ENCODE results near the gene ATP9A.

The ATP9A gene

GRCh38 chr20:51625105-51625504, 143.1 kb downstream of the ATP9A start:
- DNase-seq, result no peak

DNA sequence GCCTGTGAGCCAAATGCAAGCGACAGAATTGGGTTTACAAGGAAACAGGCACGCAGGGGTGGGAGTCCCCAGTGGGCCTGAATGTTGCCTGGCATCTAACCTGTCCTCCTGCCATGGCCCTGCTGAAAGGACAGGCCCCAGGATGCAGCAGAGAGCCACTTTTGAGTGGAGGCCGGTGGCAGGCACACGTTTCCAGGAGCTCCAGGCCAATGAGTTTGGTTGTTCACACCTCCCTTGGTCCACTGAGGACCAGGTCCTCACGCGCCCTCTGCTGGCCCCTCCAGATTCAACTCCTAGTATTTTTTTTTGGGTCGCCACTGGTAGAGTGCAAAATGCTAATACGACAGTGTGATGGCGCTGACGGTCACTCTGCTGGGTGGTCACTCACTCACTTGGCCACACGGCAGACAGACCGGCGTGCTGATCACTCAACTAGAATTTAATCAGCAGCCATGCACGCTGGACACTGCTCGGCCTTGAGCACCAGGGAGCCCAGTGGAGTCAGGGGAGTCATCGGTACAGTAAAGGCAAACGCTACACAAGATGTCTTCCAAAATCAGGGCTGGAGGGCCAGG, 143.9 kb downstream of the ATP9A start:
- DNase-seq, result peak; percentile 86

GRCh38 chr20:51623255-51623654, 144.9 kb downstream of the ATP9A start:
- no peak for DNase-seq

GRCh38 chr20:51622004-51622874, 146.0 kb downstream of the ATP9A start:
- no peak for DNase-seq

GRCh38 chr20:51620432-51620831, 147.8 kb downstream of the ATP9A start:
- DNase-seq, result no peak

DNA sequence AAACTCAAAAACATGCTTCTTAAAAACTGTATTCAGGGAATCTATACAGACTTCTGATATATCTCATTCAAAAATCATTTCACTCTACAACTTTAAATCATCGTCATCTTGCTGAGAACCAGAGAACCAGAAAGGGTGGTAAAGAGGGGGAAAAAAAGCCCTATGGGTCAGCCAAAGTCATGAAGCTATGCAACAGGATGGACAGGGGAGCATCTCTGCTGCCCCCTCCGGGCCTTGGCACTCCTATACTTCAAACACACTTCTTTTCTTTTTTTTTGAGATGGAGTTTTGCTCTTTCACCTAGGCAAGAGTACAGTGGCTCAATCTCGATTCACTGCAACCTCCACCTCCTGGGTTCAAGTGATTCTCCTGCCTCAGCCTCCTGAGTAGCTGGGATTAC, 152.1 kb downstream of the ATP9A start:
- no peak for DNase-seq

DNA sequence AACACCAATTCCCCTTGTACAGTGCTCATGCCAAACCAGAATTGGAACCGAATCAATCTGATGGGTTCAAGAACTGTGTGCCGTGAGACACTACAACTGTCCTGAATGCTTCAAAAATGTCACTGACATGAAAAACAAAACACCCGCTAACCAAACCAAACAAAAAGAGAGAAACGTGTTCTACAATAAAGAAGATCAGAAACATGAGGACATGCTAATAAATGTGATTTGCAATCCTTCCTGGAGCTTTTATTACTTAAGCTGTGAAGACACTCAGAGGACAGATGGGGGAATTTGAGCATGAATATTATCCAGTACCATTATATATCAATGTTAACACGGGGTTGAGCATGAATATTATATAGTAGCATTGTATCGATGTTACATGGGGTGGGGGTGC, 153.5 kb downstream of the ATP9A start:
- DNase-seq, result no peak

GRCh38 chr20:51613580-51613979, 154.6 kb downstream of the ATP9A start:
- no peak for DNase-seq

GRCh38 chr20:51612896-51613295, 155.3 kb downstream of the ATP9A start:
- DNase-seq, result no peak

- DNase-seq, result no peak
These were observed 156.6 kb downstream of the ATP9A start for GRCh38 chr20:51611625-51611890.

- DNase-seq, result no peak
These were observed 157.2 kb downstream of the ATP9A start for GRCh38 chr20:51610761-51611624.

DNA sequence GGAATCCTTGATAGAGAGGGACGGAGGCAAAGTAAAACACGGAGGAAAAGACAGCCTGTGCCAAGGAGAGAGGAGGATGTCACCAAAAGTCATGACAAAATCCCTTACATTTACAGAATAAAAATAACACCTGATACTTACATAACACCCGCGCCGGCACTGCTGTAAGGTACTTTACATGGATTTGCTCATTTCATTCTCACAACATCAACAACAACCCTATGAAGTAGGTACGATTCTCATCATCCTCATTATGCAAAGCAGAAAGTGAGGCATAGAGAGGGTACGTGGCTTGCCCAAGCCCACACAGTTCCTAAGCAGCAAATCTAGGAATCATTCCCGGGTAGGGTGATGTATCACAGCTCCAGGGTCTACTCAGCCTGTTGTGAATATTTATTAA, 158.1 kb downstream of the ATP9A start:
- DNase-seq, result no peak

- DNase-seq, result no peak
These were observed 158.9 kb downstream of the ATP9A start for GRCh38 chr20:51609251-51609650.

- DNase-seq, result no peak
These were observed 160.1 kb downstream of the ATP9A start for GRCh38 chr20:51608061-51608460.

- no peak for DNase-seq
These were observed 161.0 kb downstream of the ATP9A start for GRCh38 chr20:51607170-51607569.

- DNase-seq, result no peak
These were observed 163.3 kb downstream of the ATP9A start for GRCh38 chr20:51604851-51605250.

DNA sequence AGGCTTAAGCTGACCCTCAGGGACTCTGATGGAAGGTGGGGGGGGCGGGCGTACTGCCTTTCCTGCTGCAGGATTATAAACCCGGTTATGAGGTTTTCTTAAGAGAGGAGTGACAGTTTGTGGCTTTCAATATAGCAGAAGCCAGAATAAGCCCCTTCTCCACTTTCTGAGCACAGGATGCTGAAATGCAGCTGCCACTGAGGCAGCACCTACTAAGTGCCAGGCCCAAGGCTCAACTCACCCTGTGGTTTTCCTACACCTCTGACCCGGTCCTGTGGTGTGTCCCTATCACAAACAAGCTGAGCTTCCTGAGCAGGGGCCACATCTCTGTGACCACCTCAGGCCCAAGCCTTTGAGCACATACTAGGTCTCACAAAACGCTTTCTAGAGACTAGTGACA, 166.1 kb downstream of the ATP9A start:
- DNase-seq, result no peak

DNA sequence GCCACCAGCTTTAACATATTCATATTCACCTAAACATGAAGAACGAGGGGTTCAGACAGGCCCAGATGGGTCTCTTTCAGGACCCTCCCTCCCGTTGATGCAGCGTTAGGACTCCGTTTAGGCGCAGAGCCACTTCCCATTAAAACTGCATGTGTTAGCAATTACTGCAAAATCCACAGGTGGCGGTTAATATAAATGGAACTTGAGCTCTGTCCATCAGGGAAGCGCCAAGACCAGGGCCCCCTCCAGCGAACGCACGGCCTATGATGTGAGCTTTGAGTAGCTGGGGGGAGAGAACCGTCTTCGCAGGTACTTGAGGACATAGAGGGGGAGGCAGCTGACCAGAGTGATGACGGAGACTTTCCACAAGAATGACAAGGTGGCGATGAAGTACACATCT, 167.2 kb downstream of the ATP9A start:
- DNase-seq, result no peak

DNA sequence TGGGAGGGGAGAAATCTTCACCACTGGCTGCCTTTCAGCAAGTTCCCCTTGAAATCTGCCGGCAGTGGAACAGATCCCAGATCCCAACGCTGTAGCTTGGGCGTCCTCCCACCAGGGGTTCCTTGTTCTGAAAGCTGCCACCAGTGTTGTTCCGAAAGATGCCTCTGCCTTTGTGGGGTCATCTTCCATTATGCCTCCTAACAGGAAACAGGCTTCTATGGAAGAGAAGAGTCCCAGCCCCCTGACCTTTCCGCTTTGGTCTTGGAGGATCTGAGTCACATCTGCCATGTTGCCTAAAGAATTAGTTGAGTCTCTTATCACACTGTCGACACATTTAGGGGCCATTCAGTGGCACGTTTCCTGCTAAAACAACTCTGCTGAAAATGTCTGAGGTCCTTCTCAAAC, 168.2 kb downstream of the ATP9A start:
- no peak for DNase-seq

- DNase-seq, result no peak
These were observed 169.6 kb downstream of the ATP9A start for GRCh38 chr20:51598556-51598955.

DNA sequence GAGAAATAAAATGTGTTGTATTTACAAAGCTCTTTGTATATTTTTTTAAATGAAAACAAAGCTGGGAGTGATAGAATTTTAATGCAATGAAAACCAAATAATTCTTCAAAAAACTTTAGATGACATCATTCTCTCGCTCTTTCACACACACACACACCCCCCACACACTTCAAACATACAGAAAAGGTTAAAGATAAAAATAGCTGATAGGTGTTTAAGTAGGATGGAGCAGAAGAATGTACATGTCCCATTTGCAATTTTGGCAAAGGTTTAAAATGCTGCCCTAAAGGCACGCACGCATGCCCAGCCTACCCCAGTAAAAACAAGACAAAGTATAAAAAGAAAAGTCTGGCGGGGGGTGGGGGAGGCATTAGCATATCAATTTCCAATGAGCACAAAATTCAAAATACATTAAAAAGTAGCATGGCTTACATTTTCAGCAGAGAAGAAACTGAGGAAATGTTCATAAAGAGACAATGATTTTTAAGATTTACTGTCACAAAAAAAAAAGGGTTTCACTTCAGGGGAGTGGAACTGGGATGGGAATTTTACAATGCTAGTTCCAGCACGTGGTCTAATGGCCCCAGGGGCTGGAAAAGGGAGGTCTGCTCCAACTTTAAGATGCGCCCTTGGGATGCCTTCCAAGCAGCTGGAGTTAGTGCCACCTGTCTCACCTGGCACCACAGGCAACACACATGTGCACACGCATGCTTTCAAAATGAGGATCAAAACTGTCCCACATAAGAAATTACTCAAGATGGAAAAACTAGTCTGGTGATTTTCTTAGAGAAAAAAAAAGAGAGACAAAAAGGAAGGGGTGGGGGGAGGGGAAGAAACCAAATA, 170.6 kb downstream of the ATP9A start:
- no peak for DNase-seq

- no peak for DNase-seq
These were observed 171.4 kb downstream of the ATP9A start for GRCh38 chr20:51596668-51597388.

All from activated CD8-positive, alpha-beta memory T cell treated with anti-CD3 and anti-CD28 coated beads for 24 hours (primary cell).